ENCODE data around the gene TBCK.
A peak's percentile ranks its signal among the peaks of the same experiment; 100 is the strongest.

Gene TBCK

GRCh38 chr4:106334741-106335470 lies 18.9 kb upstream of the TBCK start:
- TF ChIP-seq, protein P1, sequence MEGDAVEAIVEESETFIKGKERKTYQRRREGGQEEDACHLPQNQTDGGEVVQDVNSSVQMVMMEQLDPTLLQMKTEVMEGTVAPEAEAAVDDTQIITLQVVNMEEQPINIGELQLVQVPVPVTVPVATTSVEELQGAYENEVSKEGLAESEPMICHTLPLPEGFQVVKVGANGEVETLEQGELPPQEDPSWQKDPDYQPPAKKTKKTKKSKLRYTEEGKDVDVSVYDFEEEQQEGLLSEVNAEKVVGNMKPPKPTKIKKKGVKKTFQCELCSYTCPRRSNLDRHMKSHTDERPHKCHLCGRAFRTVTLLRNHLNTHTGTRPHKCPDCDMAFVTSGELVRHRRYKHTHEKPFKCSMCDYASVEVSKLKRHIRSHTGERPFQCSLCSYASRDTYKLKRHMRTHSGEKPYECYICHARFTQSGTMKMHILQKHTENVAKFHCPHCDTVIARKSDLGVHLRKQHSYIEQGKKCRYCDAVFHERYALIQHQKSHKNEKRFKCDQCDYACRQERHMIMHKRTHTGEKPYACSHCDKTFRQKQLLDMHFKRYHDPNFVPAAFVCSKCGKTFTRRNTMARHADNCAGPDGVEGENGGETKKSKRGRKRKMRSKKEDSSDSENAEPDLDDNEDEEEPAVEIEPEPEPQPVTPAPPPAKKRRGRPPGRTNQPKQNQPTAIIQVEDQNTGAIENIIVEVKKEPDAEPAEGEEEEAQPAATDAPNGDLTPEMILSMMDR (conservative IDR thresholded peaks at IDR 0.05; ENCODE audit: low read depth, low read length): no peak
- Histone ChIP-seq H3K4me2 (no peak overlapping the region), H3K36me3 (ENCODE audit: insufficient read depth) (peaks cover 23% of the 10 kb centered on the region), H3K4me1 (ENCODE audit: low read depth, poor library complexity, severe bottlenecking) (no peaks in the 10 kb centered on the region), H4K20me1 (ENCODE audit: insufficient read depth) (no peaks in the 10 kb centered on the region), H3K4me3 (IDR thresholded peaks at IDR 0.05; ENCODE audit: insufficient read depth, low read depth, low read length) (no peak overlapping the region), H3K27ac (no peak overlapping the region), H2AFZ (ENCODE audit: low read depth) (no peak overlapping the region), H3K79me2 (ENCODE audit: insufficient read depth, low read depth) (peaks cover 6% of the 10 kb centered on the region; the same call in 1 of the 2 replicates), H3K27me3 (ENCODE audit: insufficient read depth, low read depth) (no peaks in the 10 kb centered on the region), H3K9ac (no peak overlapping the region)

GRCh38 chr4:106333186-106333585 lies 17.2 kb upstream of the TBCK start:
- Histone ChIP-seq H3K27ac (no peak overlapping the region), H3K79me2 (ENCODE audit: insufficient read depth, low read depth) (peaks cover 4% of the 10 kb centered on the region; the same call in 1 of the 2 replicates), H3K9ac (no peak overlapping the region), H3K27me3 (ENCODE audit: insufficient read depth, low read depth) (no peaks in the 10 kb centered on the region), H4K20me1 (ENCODE audit: insufficient read depth) (no peaks in the 10 kb centered on the region), H3K4me1 (ENCODE audit: low read depth, poor library complexity, severe bottlenecking) (no peaks in the 10 kb centered on the region), H3K4me3 (IDR thresholded peaks at IDR 0.05; ENCODE audit: insufficient read depth, low read depth, low read length) (no peak overlapping the region), H3K36me3 (ENCODE audit: insufficient read depth) (peaks cover 24% of the 10 kb centered on the region; the same call in 1 of the 2 replicates), H2AFZ (ENCODE audit: low read depth) (no peak overlapping the region), H3K4me2 (no peak overlapping the region)
- TF ChIP-seq, protein P1 (conservative IDR thresholded peaks at IDR 0.05; ENCODE audit: low read depth, low read length): no peak

- H3K36me3 ChIP-seq (ENCODE audit: insufficient read depth): peaks cover 14% of the 10 kb centered on the region; the same call in 1 of the 2 replicates
- H4K20me1 ChIP-seq (ENCODE audit: insufficient read depth): no peaks in the 10 kb centered on the region
These were observed 13.1 kb upstream of the TBCK start for GRCh38 chr4:106329041-106329618.

GRCh38 chr4:106325800-106326199 lies 9.8 kb upstream of the TBCK start:
- TF ChIP-seq, protein P1 (conservative IDR thresholded peaks at IDR 0.05; ENCODE audit: low read depth, low read length): no peak
- Histone ChIP-seq H3K9ac (no peak overlapping the region), H3K4me3 (IDR thresholded peaks at IDR 0.05; ENCODE audit: insufficient read depth, low read depth, low read length) (no peak overlapping the region), H3K27ac (no peak overlapping the region), H3K36me3 (ENCODE audit: insufficient read depth) (peaks cover 9% of the 10 kb centered on the region; the same call in 1 of the 2 replicates), H4K20me1 (ENCODE audit: insufficient read depth) (no peaks in the 10 kb centered on the region), H3K79me2 (ENCODE audit: insufficient read depth, low read depth) (peaks cover 27% of the 10 kb centered on the region), H3K4me2 (no peak overlapping the region), H3K27me3 (ENCODE audit: insufficient read depth, low read depth) (no peaks in the 10 kb centered on the region), H3K4me1 (ENCODE audit: low read depth, poor library complexity, severe bottlenecking) (peaks cover 9% of the 10 kb centered on the region), H2AFZ (ENCODE audit: low read depth) (no peak overlapping the region)

More at GRCh38 chr4:106329041-106329618, 13.1 kb upstream of the TBCK start:
- TF ChIP-seq, protein P1 (conservative IDR thresholded peaks at IDR 0.05; ENCODE audit: low read depth, low read length): peak; percentile 83
- Histone ChIP-seq H3K4me1 (ENCODE audit: low read depth, poor library complexity, severe bottlenecking) (peaks cover 7% of the 10 kb centered on the region), H3K79me2 (ENCODE audit: insufficient read depth, low read depth) (peaks cover 12% of the 10 kb centered on the region; the same call in 1 of the 2 replicates), H3K27ac (no peak overlapping the region), H3K27me3 (ENCODE audit: insufficient read depth, low read depth) (no peaks in the 10 kb centered on the region), H3K4me3 (IDR thresholded peaks at IDR 0.05; ENCODE audit: insufficient read depth, low read depth, low read length) (no peak overlapping the region), H2AFZ (ENCODE audit: low read depth) (no peak overlapping the region), H3K9ac (no peak overlapping the region), H3K4me2 (no peak overlapping the region)

Data from KMS-11 (cell line).